ENCODE data around the gene CPT1B. TPM values are rescaled to one million over a fixed set of nuclear protein-coding genes. Genes with fewer than 3 reads are reported as not detected.

CPT1B gene
- total and polyA plus RNA-seq, 10 of the 15 experiments (the other 5 are each of a cell fraction or from before 2014, with no cell fraction given): 3.5 to 54.0 (median 21.7) TPM

- TF ChIP-seq ZNF384 (IDR thresholded peaks at IDR 0.05; ENCODE audit: borderline replicate concordance, low read depth, low read length): no peak
- TF ChIP-seq, protein P1, sequence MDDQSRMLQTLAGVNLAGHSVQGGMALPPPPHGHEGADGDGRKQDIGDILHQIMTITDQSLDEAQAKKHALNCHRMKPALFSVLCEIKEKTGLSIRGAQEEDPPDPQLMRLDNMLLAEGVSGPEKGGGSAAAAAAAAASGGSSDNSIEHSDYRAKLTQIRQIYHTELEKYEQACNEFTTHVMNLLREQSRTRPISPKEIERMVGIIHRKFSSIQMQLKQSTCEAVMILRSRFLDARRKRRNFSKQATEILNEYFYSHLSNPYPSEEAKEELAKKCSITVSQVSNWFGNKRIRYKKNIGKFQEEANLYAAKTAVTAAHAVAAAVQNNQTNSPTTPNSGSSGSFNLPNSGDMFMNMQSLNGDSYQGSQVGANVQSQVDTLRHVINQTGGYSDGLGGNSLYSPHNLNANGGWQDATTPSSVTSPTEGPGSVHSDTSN (IDR thresholded peaks at IDR 0.05; ENCODE audit: insufficient replicate concordance, low read depth, low read length): no peak
- peak; percentile 48; the same call in 1 of the 2 replicates for TF ChIP-seq SMARCA5 (IDR thresholded peaks at IDR 0.05)
- no peak for TF ChIP-seq SREBF1 (IDR thresholded peaks at IDR 0.05; ENCODE audit: low read length)
- TF ChIP-seq ZNF592 (IDR thresholded peaks at IDR 0.05): no peak
- TF ChIP-seq RCOR1 (conservative IDR thresholded peaks at IDR 0.05; ENCODE audit: low read depth, low read length): 0 out of 2 replicates have a peak, but pooled peaks have one; percentile 38
- TF ChIP-seq MYB (IDR thresholded peaks at IDR 0.05; ENCODE audit: borderline replicate concordance, low read depth, low read length): no peak
- no peak; the same call in 1 of the 2 replicates for TF ChIP-seq PAX5 (IDR thresholded peaks at IDR 0.05; ENCODE audit: borderline replicate concordance, low read depth, low read length)
- 0 out of 2 replicates have a peak, but pooled peaks have one; percentile 30 for TF ChIP-seq CBFB (IDR thresholded peaks at IDR 0.05; ENCODE audit: low read depth)
- no peak for TF ChIP-seq ZNF24 (IDR thresholded peaks at IDR 0.05)
- no peak for TF ChIP-seq ZNF622 (IDR thresholded peaks at IDR 0.05)
- no peak for TF ChIP-seq ZNF217 (IDR thresholded peaks at IDR 0.05)
- no peak for TF ChIP-seq YBX1 (IDR thresholded peaks at IDR 0.05)
- TF ChIP-seq, protein P2, sequence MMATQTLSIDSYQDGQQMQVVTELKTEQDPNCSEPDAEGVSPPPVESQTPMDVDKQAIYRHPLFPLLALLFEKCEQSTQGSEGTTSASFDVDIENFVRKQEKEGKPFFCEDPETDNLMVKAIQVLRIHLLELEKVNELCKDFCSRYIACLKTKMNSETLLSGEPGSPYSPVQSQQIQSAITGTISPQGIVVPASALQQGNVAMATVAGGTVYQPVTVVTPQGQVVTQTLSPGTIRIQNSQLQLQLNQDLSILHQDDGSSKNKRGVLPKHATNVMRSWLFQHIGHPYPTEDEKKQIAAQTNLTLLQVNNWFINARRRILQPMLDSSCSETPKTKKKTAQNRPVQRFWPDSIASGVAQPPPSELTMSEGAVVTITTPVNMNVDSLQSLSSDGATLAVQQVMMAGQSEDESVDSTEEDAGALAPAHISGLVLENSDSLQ (IDR thresholded peaks at IDR 0.05): peak; percentile 61; the same call in 1 of the 2 replicates
- no peak for TF ChIP-seq NFYA (IDR thresholded peaks at IDR 0.05; ENCODE audit: borderline replicate concordance, low read depth, low read length)
- no peak for TF ChIP-seq SPI1 (IDR thresholded peaks at IDR 0.05; ENCODE audit: borderline replicate concordance, insufficient read depth, low read depth, low read length)
- peak; percentile 96 for TF ChIP-seq NR2C1 (IDR thresholded peaks at IDR 0.05)
- TF ChIP-seq ZNF207 (IDR thresholded peaks at IDR 0.05; ENCODE audit: borderline replicate concordance): peak; percentile 79; the same call in 1 of the 2 replicates
- no peak for TF ChIP-seq HDAC2 (IDR thresholded peaks at IDR 0.05)
- TF ChIP-seq EZH2 (IDR thresholded peaks at IDR 0.05; ENCODE audit: borderline replicate concordance, control insufficient read depth, low read depth, low read length): no peak
- no peak for TF ChIP-seq ZZZ3 (IDR thresholded peaks at IDR 0.05; ENCODE audit: control insufficient read depth, insufficient read length, low read depth)
- TF ChIP-seq HCFC1 (IDR thresholded peaks at IDR 0.05; ENCODE audit: low read length): peak; percentile 34; the same call in 1 of the 2 replicates
- peak; percentile 45; the same call in 1 of the 2 replicates for TF ChIP-seq SMAD5 (IDR thresholded peaks at IDR 0.05; ENCODE audit: low read depth)
- TF ChIP-seq FOXK2 (IDR thresholded peaks at IDR 0.05): no peak
- peak; percentile 75 for TF ChIP-seq NRF1 (conservative IDR thresholded peaks at IDR 0.05; ENCODE audit: low read depth, low read length)
These were observed 4.5 kb upstream of the CPT1B start, which contains the start of gene CHKB (continued) for GRCh38 chr22:50582493-50583293.
